HCT116 (cell line): ENCODE results near the gene IGSF3. TPM values are rescaled to one million over a fixed set of nuclear protein-coding genes. Genes with fewer than 3 reads are reported as not detected.
"Not testable (repeated sequence)": the region's sequence is repeated elsewhere in the genome, so short reads cannot be mapped to it uniquely, and the experiment has no call there.

Experiments
- ATAC-seq: fragments of 200-7000 bp; cut with Tn5 transposase; 2 replicates; pipeline ENCODE4 v1.9.1; 2020; ENCODE audit warnings: mild to moderate bottlenecking, moderate library complexity
- BruUV-seq: library from RNA; stranded (reverse); fragments of 400-500 nt; replicated peaks from 2 replicates; lab custom pipeline; 2021; lab: Mats Ljungman, UMichigan
- CTCF ChIA-PET: fragments of 300-600 bp; sonication (Branson Sonifier 250); formaldehyde crosslinking; loops from one replicate; lab custom pipeline; 2021; ENCODE audit warnings: antibody characterized with exemption; lab: Charles Lee
- POLR2A ChIA-PET: fragments of 300-600, 350-600 bp; sonication (Branson Sonifier 250); formaldehyde crosslinking; loops from one replicate; lab custom pipeline; 2021; ENCODE audit warnings: antibody characterized with exemption; lab: Charles Lee
- RAD21 ChIA-PET, 2 experiments: fragments of 300-600 bp; sonication (Branson Sonifier 250); formaldehyde crosslinking; loops; one replicate each; lab custom pipeline; 2023; ENCODE audit warnings: low total read pairs in 2 of 2; ENCODE audit not compliant: uncharacterized antibody in 2 of 2, unreplicated experiment in 2 of 2, low non-redundant PET in 1 of 2; lab: Charles Lee
- DNase-seq: peaks from one replicate; pipeline ENCODE4 v3.0.0-alpha.2; 2010; ENCODE audit warnings: low read depth, low spot score
- H2AFZ ChIP-seq: fragments of 200-600 bp; shearing (Covaris generic), sonication (generic); 2 replicates; pipeline ENCODE4 v1.6.1; 2017; ENCODE audit warnings: low read depth, mixed run types, mixed read lengths, antibody characterized with exemption, low read length; ENCODE audit not compliant: poor library complexity, severe bottlenecking
- H3K27ac ChIP-seq: 2 replicates; pipeline ENCODE4 v1.5.1; 2012; ENCODE audit warnings: low read depth, low read length
- H3K27me3 ChIP-seq: fragments of 200-600 bp; sonication (generic); 2 replicates; pipeline ENCODE4 v1.6.1; 2016; ENCODE audit warnings: mixed run types, low read length, mixed read lengths; ENCODE audit not compliant: insufficient read depth
- H3K36me3 ChIP-seq, 2 experiments: fragments of 200-500 bp in 1 of 2; fragments of 200-600 bp in 1 of 2; sonication (Bioruptor generic) in 1 of 2; sonication (generic) in 1 of 2; 2 replicates each; pipeline versions ENCODE4 v1.5.1 to v1.6.1; 2014 to 2016; ENCODE audit warnings: low read length in 2 of 2, inconsistent platforms in 1 of 2, mixed read lengths in 1 of 2, mixed run types in 1 of 2; ENCODE audit not compliant: insufficient read depth in 2 of 2, control insufficient read depth in 1 of 2
- H3K4me1 ChIP-seq, 2 experiments: fragments of 200-600 bp in 1 of 2; sonication (generic) in 1 of 2; 2 replicates each; pipeline versions ENCODE4 v1.5.1 to v1.6.1; 2012 to 2017; ENCODE audit warnings: low read length in 2 of 2, inconsistent platforms in 1 of 2, mild to moderate bottlenecking in 1 of 2, mixed read lengths in 1 of 2, mixed run types in 1 of 2, moderate library complexity in 1 of 2; ENCODE audit not compliant: insufficient read depth in 2 of 2, control insufficient read depth in 1 of 2
- H3K4me2 ChIP-seq: fragments of 200-600 bp; sonication (generic); 2 replicates; pipeline ENCODE4 v1.6.1; 2017; ENCODE audit warnings: mixed run types, low read length, mixed read lengths
- H3K4me3 ChIP-seq, 2 experiments: fragments of 200-600 bp in 1 of 2; sonication (generic) in 1 of 2; replicated peaks in 1 of 2; 2 replicates each; pipeline ENCODE4 v1.5.1; 2011 to 2016; ENCODE audit warnings: low read length in 2 of 2, control low read depth in 1 of 2, low read depth in 1 of 2, mild to moderate bottlenecking in 1 of 2, mixed read lengths in 1 of 2, mixed run types in 1 of 2
- H3K79me2 ChIP-seq: fragments of 200-600 bp; sonication (generic); 2 replicates; pipeline ENCODE4 v1.6.1; 2017; ENCODE audit warnings: mild to moderate bottlenecking, mixed run types, low read length, moderate library complexity, mixed read lengths; ENCODE audit not compliant: insufficient read depth
- H3K9ac ChIP-seq: fragments of 200-600 bp; sonication (generic); 2 replicates; pipeline ENCODE4 v1.6.1; 2016; ENCODE audit warnings: low read length, mixed read lengths
- H3K9me2 ChIP-seq: fragments of 200-600 bp; sonication (generic), shearing (Covaris generic); 2 replicates; pipeline ENCODE4 v1.6.1; 2017; ENCODE audit warnings: mixed run types, mild to moderate bottlenecking, moderate library complexity; ENCODE audit not compliant: insufficient read depth
- H3K9me3 ChIP-seq, 2 experiments: fragments of 200-500 bp in 1 of 2; fragments of 200-600 bp in 1 of 2; sonication (Bioruptor generic) in 1 of 2; sonication (generic) in 1 of 2; 2 replicates each; pipeline ENCODE4 v1.6.1; 2014 to 2017; ENCODE audit warnings: low read length in 2 of 2, mixed read lengths in 2 of 2, inconsistent platforms in 1 of 2, low read depth in 1 of 2, mild to moderate bottlenecking in 1 of 2, mixed run types in 1 of 2, moderate library complexity in 1 of 2; ENCODE audit not compliant: control insufficient read depth in 1 of 2, insufficient read depth in 1 of 2
- H4K20me1 ChIP-seq: fragments of 200-600 bp; sonication (generic), shearing (Covaris generic); 2 replicates; pipeline ENCODE4 v1.6.1; 2017; ENCODE audit warnings: mixed run types, mild to moderate bottlenecking, moderate library complexity; ENCODE audit not compliant: insufficient read depth
- intact Hi-C: fragments of 100-400 bp; cut with micrococcal nuclease; formaldehyde crosslinking; loops from 2 replicates; pipeline ENCODE4 v1.10.0; 2022
- total RNA-seq: library from RNA; stranded (reverse); gene quantifications from one replicate; pipeline ENCODE4 v1.2.1, GENCODE V29; 2021; ENCODE audit not compliant: unreplicated experiment

IGSF3 gene
- total RNA-seq, 1 experiment from 2014 or later, result 18.6 TPM

- BruUV-seq, H3K79me2 ChIP-seq, H3K27me3 ChIP-seq, H3K27ac ChIP-seq, POLR2A ChIA-PET, H2AFZ ChIP-seq, intact Hi-C loops, CTCF ChIA-PET, H4K20me1 ChIP-seq, H3K9ac ChIP-seq, DNase-seq, ATAC-seq, H3K4me2 ChIP-seq, H3K9me2 ChIP-seq, H3K9me3 ChIP-seq, H3K4me3 ChIP-seq, H3K36me3 ChIP-seq: not testable (repeated sequence)
- peaks cover 0 to 21% of the 10 kb centered on the region in 2 experiments; a peak in 3 of 4 replicates for H3K4me1 ChIP-seq
- RAD21 ChIA-PET, result interaction anchor here in 1 of 2 experiments (0.6 kb wide), 1 partner anchor 120 kb away, joined by 4 read pairs; no protein-coding TSS in a partner anchor
Observed at GRCh38 chr1:116619106-116619505, 48.4 kb downstream of the IGSF3 start.

- intact Hi-C loops, CTCF ChIA-PET, H3K36me3 ChIP-seq, H4K20me1 ChIP-seq, RAD21 ChIA-PET, POLR2A ChIA-PET, H3K4me2 ChIP-seq, H2AFZ ChIP-seq, ATAC-seq, H3K79me2 ChIP-seq, H3K4me3 ChIP-seq, H3K9ac ChIP-seq, BruUV-seq, DNase-seq, H3K27me3 ChIP-seq, H3K9me2 ChIP-seq, H3K9me3 ChIP-seq, H3K27ac ChIP-seq: not testable (repeated sequence)
- peaks cover 0 to 13% of the 10 kb centered on the region in 2 experiments; a peak in 3 of 4 replicates for H3K4me1 ChIP-seq
Observed at GRCh38 chr1:116617808-116618207, 49.7 kb downstream of the IGSF3 start.

DNA sequence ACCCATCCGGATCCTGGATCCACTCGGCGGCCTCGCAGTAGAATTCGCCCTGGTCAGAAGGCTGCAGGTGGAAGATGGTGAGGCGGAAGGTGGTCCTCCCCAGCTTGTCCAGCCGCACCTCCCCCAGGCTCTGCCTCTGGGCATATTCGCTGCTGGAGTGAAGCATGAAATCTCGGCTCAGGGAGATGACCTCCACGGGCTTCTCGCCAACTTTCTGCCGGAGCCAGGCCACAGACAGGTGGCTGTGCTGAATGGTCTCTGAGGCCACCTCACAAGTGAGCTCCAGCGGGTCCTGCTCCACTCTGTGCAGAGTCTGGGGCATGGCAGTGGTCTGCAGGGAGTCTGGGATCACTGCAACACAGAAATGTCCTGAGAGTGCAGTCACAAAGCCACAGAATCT, 53.7 kb downstream of the IGSF3 start:
- H3K9me3 ChIP-seq, H3K27ac ChIP-seq, H3K4me2 ChIP-seq, H3K9ac ChIP-seq, BruUV-seq, intact Hi-C loops, CTCF ChIA-PET, POLR2A ChIA-PET, H4K20me1 ChIP-seq, H3K27me3 ChIP-seq, H3K36me3 ChIP-seq, H3K4me1 ChIP-seq, H2AFZ ChIP-seq, H3K4me3 ChIP-seq, RAD21 ChIA-PET, DNase-seq, H3K9me2 ChIP-seq, ATAC-seq, H3K79me2 ChIP-seq: not testable (repeated sequence)

DNA sequence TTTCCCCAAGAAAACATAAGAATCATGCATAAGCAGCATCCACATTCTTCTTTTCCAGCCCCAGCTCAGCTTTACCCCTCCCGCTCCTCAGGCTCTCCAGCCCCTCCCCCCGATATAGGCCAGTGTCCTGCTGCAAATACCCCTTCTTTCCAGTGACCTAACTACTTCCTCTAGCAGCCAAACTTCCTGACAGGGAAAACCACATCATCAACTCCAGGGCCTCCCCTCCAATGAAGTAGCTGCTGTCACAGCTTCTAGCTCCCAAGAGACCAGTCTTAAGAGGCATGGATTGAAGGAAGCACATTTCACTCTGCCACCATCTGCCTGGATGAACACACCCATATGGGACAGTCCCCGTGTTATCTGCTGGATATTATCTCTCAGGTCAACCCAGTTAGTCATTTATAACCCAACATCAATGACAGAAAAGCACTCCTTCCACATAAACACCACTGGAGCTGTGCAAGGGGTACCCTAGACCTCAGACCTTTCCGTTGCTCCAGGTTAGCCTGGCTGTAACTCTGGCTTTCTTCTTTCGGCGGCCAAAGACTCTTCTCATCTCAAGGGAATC, 57.6 kb downstream of the IGSF3 start:
- H4K20me1 ChIP-seq, H3K79me2 ChIP-seq, H3K27ac ChIP-seq, intact Hi-C loops, ATAC-seq, BruUV-seq, POLR2A ChIA-PET, RAD21 ChIA-PET, H3K4me1 ChIP-seq, H3K4me3 ChIP-seq, H3K36me3 ChIP-seq, H3K4me2 ChIP-seq, H3K27me3 ChIP-seq, CTCF ChIA-PET, H3K9me3 ChIP-seq, DNase-seq, H3K9me2 ChIP-seq, H3K9ac ChIP-seq, H2AFZ ChIP-seq: not testable (repeated sequence)
